HG03378 (cell line): Measurements from ENCODE around the gene DCC.

Source experiments
- ATAC-seq: cut with Tn5 transposase; IDR thresholded peaks from one replicate; pipeline ENCODE4 v1.9.1; 2021; ENCODE audit warnings: mild to moderate bottlenecking, moderate library complexity; ENCODE audit not compliant: unreplicated experiment

The DCC gene

DNA sequence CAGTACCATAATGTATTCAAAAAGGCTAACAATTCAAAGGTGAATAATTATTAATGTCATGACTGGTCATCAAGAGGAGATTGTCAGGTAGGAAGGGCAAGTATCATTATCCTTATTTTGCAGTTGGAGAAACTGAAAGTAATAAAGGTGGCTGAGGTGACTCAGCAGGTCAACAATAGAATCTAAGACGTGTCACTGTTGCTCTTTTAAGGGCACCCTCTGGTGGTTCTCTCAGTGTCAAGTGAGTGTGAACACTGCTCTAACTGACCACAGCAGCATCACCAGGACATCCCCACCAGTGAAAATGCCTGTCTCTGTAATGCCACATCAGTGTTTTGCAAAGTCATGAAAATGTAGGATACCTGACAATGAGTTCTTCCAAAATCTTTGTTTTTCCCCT is 69.7 kb downstream of the DCC start:
- ATAC-seq, result peak; percentile 89

GRCh38 chr18:52415131-52415530 is 75.1 kb downstream of the DCC start:
- ATAC-seq, result no peak

DNA sequence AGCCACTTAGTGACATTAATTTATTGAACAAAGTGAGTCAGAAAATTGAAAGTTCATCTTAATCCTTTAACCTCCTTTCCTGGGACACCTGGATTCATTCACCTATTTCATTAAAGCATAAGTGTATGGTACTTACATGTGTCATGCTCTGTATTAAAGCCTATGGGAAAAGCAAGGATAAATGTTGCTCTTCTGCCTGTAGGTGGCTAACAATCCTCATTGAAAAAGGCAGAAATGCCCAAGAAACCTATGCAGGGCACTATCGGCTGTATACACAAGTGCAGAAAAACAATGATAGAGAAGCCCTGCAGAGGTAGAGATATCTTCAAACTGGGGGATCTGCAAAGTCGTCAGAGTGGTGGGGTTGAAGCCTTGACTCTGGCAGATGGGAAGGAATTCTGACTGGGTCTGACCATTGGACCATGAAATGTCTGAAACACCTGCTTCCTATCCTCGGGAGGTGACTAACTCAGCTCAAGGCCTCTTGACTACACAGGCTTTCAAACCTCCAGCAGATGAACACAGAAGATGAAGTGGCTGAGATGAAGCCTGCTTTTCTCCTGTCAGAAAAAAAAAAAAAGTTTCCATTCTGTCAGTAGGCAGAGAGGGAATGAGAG is 83.1 kb downstream of the DCC start:
- no peak for ATAC-seq

GRCh38 chr18:52426041-52426440 is 86.0 kb downstream of the DCC start:
- ATAC-seq, result no peak

GRCh38 chr18:52426462-52426861 is 86.5 kb downstream of the DCC start:
- no peak for ATAC-seq

DNA sequence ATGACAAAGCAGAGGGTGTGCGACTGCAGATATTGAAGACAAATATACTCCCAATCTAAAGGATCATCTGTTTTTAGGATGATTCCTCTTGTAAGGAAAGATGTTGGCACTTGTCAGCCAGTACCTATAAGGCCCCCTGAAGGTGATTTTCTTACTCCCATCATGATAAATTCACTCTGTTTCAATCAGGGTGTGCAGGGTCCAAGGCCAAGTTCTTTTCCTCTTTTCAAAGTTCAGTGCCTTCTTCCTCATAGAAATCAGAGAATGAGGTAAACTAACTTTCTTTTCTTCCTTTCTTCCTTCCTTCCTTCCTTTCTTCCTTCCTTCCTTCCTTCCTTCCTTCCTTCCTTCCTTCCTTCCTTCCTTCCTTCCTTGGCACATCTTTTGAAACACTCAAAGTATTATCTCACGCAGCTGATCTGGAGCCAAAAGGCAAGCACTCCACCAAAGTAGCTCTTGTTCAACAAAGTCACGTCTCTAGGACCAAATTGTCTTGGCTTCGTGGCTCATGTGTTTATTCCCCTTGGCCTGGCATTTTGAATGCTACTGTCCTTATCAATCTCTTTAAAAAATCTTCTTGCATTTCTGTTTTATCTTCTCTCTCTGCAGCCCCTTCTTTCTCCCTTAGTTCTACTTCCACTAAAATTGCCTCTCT is 87.7 kb downstream of the DCC start:
- ATAC-seq, result no peak

GRCh38 chr18:52431683-52432082 is 91.7 kb downstream of the DCC start:
- ATAC-seq, result no peak

DNA sequence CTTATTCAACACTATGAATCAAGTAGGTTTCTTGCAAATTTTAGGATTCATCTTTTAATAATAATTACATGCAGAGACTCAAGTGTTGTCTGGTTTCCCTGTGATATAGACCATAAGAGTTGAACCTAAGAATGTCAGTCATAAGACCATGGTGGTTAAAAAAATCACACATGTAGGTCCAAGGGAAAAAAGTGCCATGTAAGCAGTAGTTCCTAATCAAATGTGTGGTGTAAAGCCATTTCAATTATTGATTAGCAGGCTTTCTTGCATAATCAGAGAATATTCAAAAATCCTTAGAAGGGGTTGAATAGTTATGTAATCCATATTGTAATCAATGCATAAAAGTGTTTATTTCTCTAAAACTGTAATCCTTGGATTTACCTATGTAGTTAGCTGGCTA is 93.8 kb downstream of the DCC start:
- ATAC-seq, result no peak

DNA sequence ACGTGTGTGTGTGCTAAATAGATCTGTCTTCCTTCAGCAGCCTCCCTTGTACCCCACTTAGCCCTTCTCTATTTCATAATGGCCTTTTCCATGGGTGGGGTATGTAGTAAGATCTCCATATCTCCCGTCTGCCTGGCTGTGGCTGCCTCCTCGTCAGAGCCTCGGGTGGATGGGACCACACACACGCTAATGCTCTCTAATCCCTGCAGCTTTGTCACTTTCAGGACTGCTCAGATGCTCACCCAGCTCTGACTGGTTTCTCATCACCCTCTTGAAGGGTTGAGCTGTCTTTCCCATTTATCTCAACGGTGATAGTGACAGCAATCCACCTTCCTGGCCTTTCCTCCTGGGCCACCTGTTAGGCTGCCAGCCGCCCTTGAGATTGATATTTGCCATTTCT is 95.3 kb downstream of the DCC start:
- ATAC-seq, result no peak

- ATAC-seq, result no peak
These were observed 97.2 kb downstream of the DCC start for GRCh38 chr18:52437161-52437560.

- ATAC-seq, result no peak
These were observed 99.5 kb downstream of the DCC start for GRCh38 chr18:52439457-52439856.

DNA sequence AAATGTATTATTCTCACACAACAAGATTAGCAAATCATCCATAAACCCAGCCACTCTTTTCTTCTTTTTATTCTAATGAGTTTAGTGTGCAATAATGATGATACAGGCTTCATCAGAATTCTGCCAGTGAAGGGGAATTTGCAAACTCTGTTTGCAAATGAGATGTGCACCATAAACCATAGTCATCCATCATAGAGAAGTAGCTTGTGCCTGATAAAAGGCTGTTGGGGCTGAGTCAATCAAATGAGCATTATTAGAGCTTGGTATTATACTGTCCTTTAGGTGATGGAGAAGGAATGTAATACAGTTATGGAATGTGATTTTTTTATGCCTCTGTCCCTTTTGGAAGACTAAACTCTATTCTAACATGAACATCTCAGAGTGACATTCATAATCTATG is 101.8 kb downstream of the DCC start:
- ATAC-seq, result no peak

GRCh38 chr18:52442686-52443085 is 102.7 kb downstream of the DCC start:
- no peak for ATAC-seq

GRCh38 chr18:52451256-52451655 is 111.3 kb downstream of the DCC start:
- ATAC-seq, result no peak

GRCh38 chr18:52451851-52452250 is 111.9 kb downstream of the DCC start:
- ATAC-seq, result no peak

- no peak for ATAC-seq
These were observed 112.4 kb downstream of the DCC start for GRCh38 chr18:52452427-52452826.

GRCh38 chr18:52459890-52460289 is 119.9 kb downstream of the DCC start:
- no peak for ATAC-seq

- ATAC-seq, result no peak
These were observed 122.9 kb downstream of the DCC start for GRCh38 chr18:52462853-52463252.

GRCh38 chr18:52465391-52465790 is 125.4 kb downstream of the DCC start:
- no peak for ATAC-seq

- ATAC-seq, result no peak
These were observed 128.5 kb downstream of the DCC start for GRCh38 chr18:52468496-52468895.

DNA sequence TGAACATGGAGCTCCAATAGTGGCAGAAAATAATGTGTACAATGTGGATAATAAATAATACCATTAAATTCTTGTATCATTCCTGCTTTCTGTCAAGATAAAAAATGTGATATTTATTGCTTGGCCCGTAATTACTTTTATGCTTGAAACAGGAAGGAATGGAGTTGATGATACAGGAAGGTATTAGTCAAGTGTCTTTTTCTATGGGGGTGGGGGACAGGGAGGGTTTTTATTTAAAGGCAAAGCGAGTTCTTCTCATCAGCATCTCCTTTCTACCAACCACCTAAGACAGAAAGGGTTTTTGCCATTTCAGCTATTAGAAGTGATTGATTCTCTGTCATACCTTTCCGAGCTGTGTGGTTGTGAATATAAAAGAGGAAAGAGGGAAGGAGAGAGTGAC is 135.3 kb downstream of the DCC start:
- ATAC-seq, result no peak

DNA sequence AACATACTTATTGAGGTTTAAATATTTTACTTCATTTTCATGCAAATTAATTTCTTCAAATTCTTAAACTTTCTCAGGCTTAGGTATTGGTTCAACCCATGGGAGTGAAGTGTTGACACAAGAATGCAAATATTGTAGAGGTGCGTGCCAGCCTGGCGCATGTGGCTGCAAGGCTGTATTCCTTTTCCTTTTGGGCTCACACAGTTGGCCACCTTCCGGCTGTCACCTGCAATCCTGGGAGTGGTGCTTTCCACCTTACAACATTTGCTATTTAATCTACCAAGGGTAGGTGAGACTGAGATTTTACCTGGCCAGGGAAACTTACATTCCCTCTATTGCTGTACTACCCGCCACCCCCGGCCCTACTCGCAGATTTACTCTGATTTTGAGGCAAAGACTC is 141.1 kb downstream of the DCC start:
- no peak for ATAC-seq

GRCh38 chr18:52484977-52485376 is 145.0 kb downstream of the DCC start:
- ATAC-seq, result no peak
